Parietal lobe (tissue), 1 donor: ENCODE results near the gene LMO1. TPM values are rescaled to one million over a fixed set of nuclear protein-coding genes. Genes with fewer than 3 reads are reported as not detected.

ENCODE experiments used
- total RNA-seq: library from RNA; depleted of rRNA; stranded (reverse); fragments of >200 nt; gene quantifications from one replicate; pipeline ENCODE4 v1.2.3, GENCODE V29; 2014

The LMO1 gene
- 3.1 TPM for total RNA-seq

DNA sequence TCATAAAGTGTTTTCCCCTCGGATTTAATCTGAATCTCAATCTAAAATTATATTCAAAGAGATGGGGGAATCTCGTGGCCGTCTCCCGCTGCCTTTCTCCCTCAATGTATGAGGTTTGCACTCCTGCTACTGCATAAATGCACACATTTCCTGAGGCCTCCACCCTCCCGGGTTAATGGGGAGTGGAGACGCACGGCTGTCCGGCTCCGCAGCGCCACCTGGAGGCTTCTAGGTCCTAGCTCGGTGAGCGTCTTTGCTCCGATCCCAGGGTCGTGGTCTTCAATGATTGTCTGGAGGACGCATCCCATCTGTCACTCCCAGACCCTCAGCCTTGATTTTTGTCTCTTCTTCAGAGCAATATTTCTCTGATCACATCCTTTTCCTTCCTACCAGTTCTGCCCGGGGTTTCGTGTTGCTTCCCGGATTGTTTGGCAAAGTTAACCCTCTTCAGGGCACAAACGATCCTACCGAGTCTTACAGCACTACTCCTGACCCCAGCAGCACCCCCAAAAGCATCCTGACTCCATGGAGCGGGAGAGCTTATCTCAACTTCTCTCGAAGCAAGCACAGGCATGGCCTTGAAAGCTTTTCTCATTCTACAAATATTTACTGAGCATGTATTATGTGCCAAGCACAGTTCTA, at the start of gene LMO1:
LMO1 (minus strand) TSS at position 110 of the 642 bp plus-strand sequence. CDS start 516 bp downstream, outside the sequence.

Other genes with a start within 250 kb of the LMO1 start
- 90.8 TPM for gene TUB, start 182.7 kb downstream of the LMO1 start, total RNA-seq
- gene RIC3, start 94.9 kb downstream of the LMO1 start, total RNA-seq: 61.0 TPM